PC-3 (cell line): ENCODE measurements around the gene RALB. TPM values are rescaled to one million over a fixed set of nuclear protein-coding genes. Genes with fewer than 3 reads are reported as not detected.

ENCODE experiments used
- ATAC-seq: fragments of 200-7000 bp; cut with Tn5 transposase; 2 replicates; pipeline ENCODE4 v1.9.1; 2020; ENCODE audit warnings: mild to moderate bottlenecking, moderate library complexity
- BruUV-seq: library from RNA; stranded (reverse); fragments of 400-500 nt; replicated peaks from 2 replicates; lab custom pipeline; 2021; lab: Mats Ljungman, UMichigan
- CTCF ChIA-PET: fragments of 300-600 bp; sonication (Branson Sonifier 250); formaldehyde crosslinking; loops from one replicate; lab custom pipeline; 2022; ENCODE audit warnings: antibody characterized with exemption; lab: Charles Lee
- POLR2A ChIA-PET: fragments of 300-600 bp; sonication (Branson Sonifier 250); formaldehyde crosslinking; loops from one replicate; lab custom pipeline; 2022; ENCODE audit warnings: antibody characterized with exemption; ENCODE audit not compliant: unreplicated experiment; lab: Charles Lee
- DNase-seq: peaks from one replicate; pipeline ENCODE4 v3.0.0-alpha.2; 2015
- H2AFZ ChIP-seq: fragments of 300-600 bp; sonication (generic); 2 replicates; pipeline ENCODE4 v1.6.0; 2016; ENCODE audit warnings: antibody characterized with exemption, low read length
- H3F3A ChIP-seq: fragments of 300-600 bp; sonication (generic); one replicate; pipeline ENCODE4 v1.6.0; 2017; ENCODE audit warnings: antibody characterized with exemption, low read length, control low read depth, mild to moderate bottlenecking; ENCODE audit not compliant: unreplicated experiment
- H3K27ac ChIP-seq: fragments of 300-600 bp; sonication (generic); 2 replicates; pipeline ENCODE4 v1.5.1; 2016; ENCODE audit warnings: mild to moderate bottlenecking, low read length
- H3K27me3 ChIP-seq: fragments of 300-600 bp; sonication (generic); 2 replicates; pipeline ENCODE4 v1.6.1; 2016; ENCODE audit warnings: low read length, mixed read lengths
- H3K36me3 ChIP-seq: fragments of 300-600 bp; sonication (generic); 2 replicates; pipeline ENCODE4 v1.6.1; 2016; ENCODE audit warnings: low read depth, mixed run types, low read length, mixed read lengths
- H3K4me1 ChIP-seq: fragments of 300-600 bp; sonication (generic); 2 replicates; pipeline ENCODE4 v1.5.1; 2016; ENCODE audit warnings: low read length; ENCODE audit not compliant: insufficient read depth
- H3K4me2 ChIP-seq: fragments of 300-600 bp; sonication (generic); 2 replicates; pipeline ENCODE4 v1.6.0; 2016; ENCODE audit warnings: low read length
- H3K4me3 ChIP-seq: fragments of 300-600 bp; sonication (generic); 2 replicates; pipeline ENCODE4 v1.5.1; 2016; ENCODE audit warnings: mild to moderate bottlenecking, low read length, mixed read lengths
- H3K79me2 ChIP-seq: fragments of 300-600 bp; sonication (generic); 2 replicates; pipeline ENCODE4 v1.6.1; 2017; ENCODE audit warnings: low read length, mixed read lengths
- H3K9ac ChIP-seq: fragments of 300-600 bp; sonication (generic); 2 replicates; pipeline ENCODE4 v1.6.0; 2016; ENCODE audit warnings: mild to moderate bottlenecking, low read length
- H3K9me2 ChIP-seq: fragments of 300-600 bp; sonication (generic); replicated peaks from 2 replicates; pipeline ENCODE4 v1.6.1; 2016; ENCODE audit warnings: mixed run types, low read length, mixed read lengths
- H3K9me3 ChIP-seq: fragments of 300-600 bp; sonication (generic); 2 replicates; pipeline ENCODE4 v1.6.1; 2016; ENCODE audit warnings: low read length, mixed read lengths
- H4K20me1 ChIP-seq: fragments of 300-600 bp; sonication (generic); 2 replicates; pipeline ENCODE4 v1.6.1; 2016; ENCODE audit warnings: low read length, mixed read lengths
- EZH2 ChIP-seq: fragments of 300-600 bp; sonication (generic); IDR thresholded peaks from one replicate; pipeline ENCODE4 v1.6.1; 2017; ENCODE audit warnings: antibody characterized with exemption, mild to moderate bottlenecking, low read length; ENCODE audit not compliant: unreplicated experiment
- EZH2phosphoT487 ChIP-seq: fragments of 300-600 bp; sonication (generic); IDR thresholded peaks from 2 replicates; pipeline ENCODE4 v1.6.1; 2018; ENCODE audit warnings: mild to moderate bottlenecking, antibody characterized with exemption, low read length, borderline replicate concordance
- intact Hi-C: fragments of 100-400 bp; cut with micrococcal nuclease; formaldehyde crosslinking; loops from 2 replicates; pipeline ENCODE4 v1.9.0; 2023
- total RNA-seq: library from RNA; depleted of rRNA; stranded (reverse); fragments of >200 nt; gene quantifications from 2 replicates; pipeline ENCODE4 v1.2.3, GENCODE V29; 2014
- TF ChIP-seq, protein P1 (sequence below): fragments of 300-600 bp; sonication (generic); conservative IDR thresholded peaks from 2 replicates; pipeline ENCODE4 v1.5.1; 2017; ENCODE audit warnings: antibody characterized with exemption, low read depth, mild to moderate bottlenecking, low read length

The RALB gene
- total RNA-seq, 1 experiment from 2014 or later = 57.9 TPM

DNA sequence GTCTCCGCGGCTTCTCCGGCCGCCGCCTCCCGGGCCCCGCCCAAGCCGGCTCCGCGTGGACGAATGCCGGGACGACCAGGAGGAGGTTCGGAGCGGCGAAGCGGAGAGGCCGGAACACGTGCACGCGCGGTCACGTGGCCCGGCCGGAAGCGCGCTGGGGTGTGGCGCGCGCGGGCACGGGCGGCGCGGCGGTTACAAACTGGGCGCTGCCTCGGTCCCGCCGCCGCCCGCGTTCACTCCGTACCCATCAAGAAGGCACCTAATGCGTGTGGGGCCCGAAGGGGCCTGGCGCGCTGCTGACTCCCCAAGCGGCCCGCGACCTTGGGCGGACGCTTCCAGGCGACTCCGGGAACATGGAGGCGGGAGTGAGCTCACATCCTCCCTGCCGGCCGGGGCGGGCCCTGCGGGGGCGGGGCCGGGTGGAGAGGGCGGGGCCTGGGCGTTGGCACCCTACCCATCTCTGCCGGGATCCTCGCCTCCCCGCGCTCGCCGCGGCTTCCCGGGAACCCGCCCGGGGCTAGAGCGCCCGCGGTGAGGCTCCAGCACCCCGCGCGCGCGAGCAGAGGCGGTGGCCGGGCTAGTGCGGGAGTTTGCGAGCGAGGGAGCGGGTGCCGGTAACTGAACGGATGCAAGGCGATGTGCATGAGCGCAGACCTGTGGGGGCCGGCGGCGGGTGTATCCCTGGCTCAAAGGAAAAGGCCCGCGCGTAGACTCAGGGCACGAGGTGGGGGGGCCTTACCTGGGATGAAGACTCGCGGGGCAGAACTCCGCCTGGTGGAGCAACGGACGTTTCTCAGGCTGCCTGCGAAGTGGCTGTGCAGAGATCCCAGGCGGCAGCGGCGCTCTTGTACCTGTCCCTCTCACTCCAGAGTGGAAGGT is 29.4 kb upstream of the RALB start, which contains the start of gene TMEM185B:
Gene TMEM185B, minus strand, starts transcription at position 367 of the 879 bp plus-strand sequence. CDS start 424 bp downstream, outside the sequence.
- ChIA-PET POLR2A (interaction anchor here (0.5 to 1.0 kb wide), 4 partner anchors 10 to 90 kb away, joined by 3 to 5 read pairs (median 4); no protein-coding TSS in a partner anchor), CTCF (interaction anchor here (0.6 to 1.3 kb wide), 5 partner anchors 48 to 210 kb away, joined by 3 to 7 read pairs (median 3); partner anchors contain the start of gene EPB41L5)
- H3F3A ChIP-seq = no peaks in the 10 kb centered on the region
- peak within 1 kb of the TSS; percentile 88 for H3K9ac ChIP-seq
- DNase-seq (peak; percentile 88), ATAC-seq (peak; percentile 91)
- BruUV-seq = no TSS peak
- TF ChIP-seq EZH2phosphoT487 = no peak
- no peak for TF ChIP-seq EZH2
- TF ChIP-seq, protein P1, sequence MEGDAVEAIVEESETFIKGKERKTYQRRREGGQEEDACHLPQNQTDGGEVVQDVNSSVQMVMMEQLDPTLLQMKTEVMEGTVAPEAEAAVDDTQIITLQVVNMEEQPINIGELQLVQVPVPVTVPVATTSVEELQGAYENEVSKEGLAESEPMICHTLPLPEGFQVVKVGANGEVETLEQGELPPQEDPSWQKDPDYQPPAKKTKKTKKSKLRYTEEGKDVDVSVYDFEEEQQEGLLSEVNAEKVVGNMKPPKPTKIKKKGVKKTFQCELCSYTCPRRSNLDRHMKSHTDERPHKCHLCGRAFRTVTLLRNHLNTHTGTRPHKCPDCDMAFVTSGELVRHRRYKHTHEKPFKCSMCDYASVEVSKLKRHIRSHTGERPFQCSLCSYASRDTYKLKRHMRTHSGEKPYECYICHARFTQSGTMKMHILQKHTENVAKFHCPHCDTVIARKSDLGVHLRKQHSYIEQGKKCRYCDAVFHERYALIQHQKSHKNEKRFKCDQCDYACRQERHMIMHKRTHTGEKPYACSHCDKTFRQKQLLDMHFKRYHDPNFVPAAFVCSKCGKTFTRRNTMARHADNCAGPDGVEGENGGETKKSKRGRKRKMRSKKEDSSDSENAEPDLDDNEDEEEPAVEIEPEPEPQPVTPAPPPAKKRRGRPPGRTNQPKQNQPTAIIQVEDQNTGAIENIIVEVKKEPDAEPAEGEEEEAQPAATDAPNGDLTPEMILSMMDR = peak; percentile 56
- peaks cover 5% of the 10 kb centered on the region; the same call in 1 of the 2 replicates for H4K20me1 ChIP-seq
- no peaks in the 10 kb centered on the region for H3K9me3 ChIP-seq
- peaks cover 5% of the 10 kb centered on the region; the same call in 1 of the 2 replicates for H3K36me3 ChIP-seq
- peak within 1 kb of the TSS; percentile 70 for H3K4me3 ChIP-seq
- H3K79me2 ChIP-seq = peaks cover 49% of the 10 kb centered on the region
- peak within 1 kb of the TSS; percentile 79 for H3K27ac ChIP-seq
- H2AFZ ChIP-seq = peak within 1 kb of the TSS; percentile 75
- peaks cover 45% of the 10 kb centered on the region for H3K4me1 ChIP-seq
- intact Hi-C loops = loop anchor here (1.0 kb wide), 2 partner anchors 29 to 90 kb away; partner anchors contain the start of gene RALB
- H3K4me2 ChIP-seq = peak within 1 kb of the TSS; percentile 83
- H3K27me3 ChIP-seq = no peaks in the 10 kb centered on the region
- H3K9me2 ChIP-seq = no peaks in the 10 kb centered on the region

DNA sequence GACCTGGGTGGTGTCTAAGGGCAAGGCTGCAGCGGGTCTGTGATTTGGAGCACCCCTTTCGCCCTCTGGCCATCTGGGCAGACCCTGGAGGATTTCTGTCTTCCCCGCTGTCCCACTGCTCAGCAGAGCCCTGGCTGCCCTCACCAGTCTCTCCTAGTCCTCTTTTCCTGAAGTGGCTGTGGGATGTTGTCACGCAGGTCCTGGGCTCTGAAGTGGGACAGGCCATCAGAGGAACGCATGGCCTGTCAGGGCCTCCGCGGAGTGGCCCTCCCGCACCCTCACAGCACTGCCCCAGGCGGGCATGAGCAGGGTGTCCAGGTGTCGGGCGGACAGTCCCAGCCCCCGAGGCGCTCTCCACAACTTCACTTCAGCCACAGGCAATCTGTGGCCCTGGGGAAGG is 28.4 kb upstream of the RALB start:
- ATAC-seq (no peak), DNase-seq (no peak)
- no peaks in the 10 kb centered on the region for H3K9me3 ChIP-seq
- H3K36me3 ChIP-seq = 0 out of 2 replicates have a peak, but pooled peaks cover 5% of the 10 kb centered on the region
- H3K4me3 ChIP-seq = peak overlapping the region; percentile 70
- BruUV-seq = no TSS peak
- intact Hi-C loops = no loop called here
- no peaks in the 10 kb centered on the region for H3F3A ChIP-seq
- H3K4me1 ChIP-seq = peaks cover 54% of the 10 kb centered on the region
- no peaks in the 10 kb centered on the region for H3K27me3 ChIP-seq
- H3K4me2 ChIP-seq = peak overlapping the region; percentile 83
- ChIA-PET POLR2A (no interaction called here), CTCF (no interaction called here)
- peaks cover 40% of the 10 kb centered on the region for H3K79me2 ChIP-seq
- no peak overlapping the region for H3K9ac ChIP-seq
- H3K27ac ChIP-seq = no peak overlapping the region
- TF ChIP-seq EZH2 (no peak), EZH2phosphoT487 (no peak)
- TF ChIP-seq, protein P1 = no peak
- H4K20me1 ChIP-seq = peaks cover 5% of the 10 kb centered on the region; the same call in 1 of the 2 replicates
- no peaks in the 10 kb centered on the region for H3K9me2 ChIP-seq
- 0 out of 2 replicates have a peak overlapping the region, but pooled peaks have one; percentile 75 for H2AFZ ChIP-seq
